NCI-H2227 (cell line): ENCODE results near the gene KIF16B.

Experiments
- DNase-seq: peaks from one replicate; lab custom pipeline; 2025; ENCODE audit not compliant: unreplicated experiment; lab: John Stamatoyannopoulos, UW

KIF16B gene

GRCh38 chr20:16556301-16556700, 16.9 kb downstream of the KIF16B start:
- DNase-seq = no peak

GRCh38 chr20:16555754-16556153, 17.5 kb downstream of the KIF16B start:
- no peak for DNase-seq

DNA sequence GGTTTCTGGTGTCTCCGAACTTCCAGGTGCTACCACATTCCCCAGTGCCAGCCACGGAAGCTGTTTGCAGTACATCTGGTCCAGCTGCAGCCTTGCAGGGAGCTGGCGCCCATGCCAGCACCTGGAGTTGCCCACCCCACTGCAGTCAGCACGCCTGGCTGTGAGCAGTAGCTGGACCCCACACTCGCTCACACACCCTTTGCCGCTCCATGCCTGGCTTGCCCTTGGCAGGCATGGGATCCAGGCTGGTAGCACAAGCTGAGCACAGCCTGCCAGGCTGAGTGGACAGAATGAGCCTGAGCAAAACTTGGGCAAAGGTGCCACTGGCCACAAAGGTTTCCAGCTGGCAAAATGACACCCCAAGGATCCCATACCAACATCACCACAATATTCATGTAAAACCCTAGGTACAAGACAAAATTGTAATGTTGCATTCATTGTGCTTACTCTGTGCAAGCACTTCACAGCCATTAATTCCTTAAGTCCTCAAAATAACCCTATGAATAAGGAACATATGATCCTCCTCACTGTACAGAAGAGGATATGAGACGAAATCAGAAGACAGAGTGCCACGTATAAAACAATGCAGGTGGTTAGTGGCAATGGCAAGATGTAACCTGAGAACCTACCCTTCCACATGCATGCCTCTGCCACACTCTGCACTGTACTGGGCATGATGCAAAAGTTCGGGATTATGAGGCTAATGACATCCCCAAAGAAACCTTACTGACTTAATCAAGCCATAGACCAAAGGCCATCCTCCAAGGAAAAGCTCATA, 18.3 kb downstream of the KIF16B start:
- DNase-seq = no peak

GRCh38 chr20:16553684-16554083, 19.6 kb downstream of the KIF16B start:
- DNase-seq = no peak

DNA sequence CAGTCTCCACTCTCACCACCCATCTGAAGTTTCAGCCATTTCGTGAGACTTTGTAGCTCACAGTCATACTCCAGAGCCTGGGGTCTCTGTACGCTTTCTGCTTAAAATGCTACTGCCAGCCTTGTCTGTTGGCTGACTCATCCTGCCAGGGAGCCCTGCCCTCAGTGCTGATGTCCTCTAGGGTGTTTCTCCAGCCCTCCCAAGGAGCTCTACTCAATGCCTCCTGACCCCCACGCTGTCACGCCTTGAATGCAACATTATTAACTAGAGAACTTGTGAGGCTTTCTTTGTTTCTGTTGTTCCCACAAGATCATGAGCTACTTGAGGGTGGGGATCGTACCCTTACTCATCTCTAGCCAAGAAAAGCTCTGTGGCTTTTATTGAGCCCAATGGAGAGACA, 20.1 kb downstream of the KIF16B start:
- no peak for DNase-seq

DNA sequence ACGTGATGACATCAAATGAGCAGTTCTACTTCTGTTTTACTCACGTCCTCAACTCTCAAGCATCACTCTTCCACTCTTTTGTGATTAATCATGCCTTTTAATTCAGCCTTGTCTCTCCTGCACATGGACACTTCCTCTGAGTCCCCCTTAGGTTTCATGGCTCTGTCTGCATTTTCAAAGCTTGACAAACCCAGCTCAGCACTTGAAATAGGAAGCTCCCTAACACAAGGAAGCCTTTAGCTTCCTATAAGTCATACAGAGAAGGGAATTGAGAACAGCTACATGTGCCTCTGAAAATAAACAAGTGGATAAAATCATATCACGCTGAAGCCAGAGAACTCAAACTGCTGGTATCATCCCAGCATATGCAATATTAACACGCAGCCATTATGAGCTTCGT, 21.2 kb downstream of the KIF16B start:
- no peak for DNase-seq

GRCh38 chr20:16551607-16552006, 21.6 kb downstream of the KIF16B start:
- DNase-seq = peak; percentile 50

GRCh38 chr20:16548068-16548672, 25.1 kb downstream of the KIF16B start:
- DNase-seq = peak; percentile 12

DNA sequence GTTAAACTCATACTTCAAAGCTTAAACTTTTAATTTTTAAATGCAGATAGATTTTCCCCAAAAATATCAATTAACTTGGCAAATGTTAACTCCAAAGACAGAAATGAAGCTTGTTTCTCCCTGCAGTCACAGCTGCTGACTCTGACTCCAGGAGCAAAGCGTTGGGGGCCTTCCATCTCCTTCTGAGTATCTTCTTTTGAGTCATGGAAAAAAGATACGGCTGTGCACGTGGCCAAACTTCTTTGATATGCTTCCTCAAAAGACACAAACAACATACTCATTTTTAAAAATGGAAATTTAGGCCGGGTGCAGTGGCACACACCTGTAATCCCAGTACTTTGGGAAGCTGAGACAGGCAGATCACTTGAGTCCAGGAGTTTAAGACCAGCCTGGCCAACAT, 28.3 kb downstream of the KIF16B start:
- no peak for DNase-seq

GRCh38 chr20:16542477-16542876, 30.8 kb downstream of the KIF16B start:
- DNase-seq = no peak

DNA sequence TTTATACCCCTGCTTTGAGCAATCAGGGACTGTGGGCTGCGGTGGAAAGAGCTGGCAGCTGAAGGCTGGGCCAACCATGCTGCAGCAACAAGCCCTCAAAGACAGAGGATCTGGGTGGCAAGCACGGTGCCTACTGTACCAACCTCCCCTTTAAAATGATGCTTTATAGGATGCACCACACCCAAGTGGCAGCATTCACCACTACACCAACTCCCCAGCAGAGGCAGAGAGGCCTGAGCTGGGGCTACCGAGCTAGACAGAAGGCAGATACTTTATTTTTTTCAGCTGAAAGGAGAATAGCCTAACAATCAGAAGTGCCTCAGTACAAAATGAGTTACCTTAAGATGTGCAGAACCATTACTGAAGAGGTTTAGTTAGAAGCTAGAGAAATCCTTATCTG, 31.4 kb downstream of the KIF16B start:
- DNase-seq = no peak

DNA sequence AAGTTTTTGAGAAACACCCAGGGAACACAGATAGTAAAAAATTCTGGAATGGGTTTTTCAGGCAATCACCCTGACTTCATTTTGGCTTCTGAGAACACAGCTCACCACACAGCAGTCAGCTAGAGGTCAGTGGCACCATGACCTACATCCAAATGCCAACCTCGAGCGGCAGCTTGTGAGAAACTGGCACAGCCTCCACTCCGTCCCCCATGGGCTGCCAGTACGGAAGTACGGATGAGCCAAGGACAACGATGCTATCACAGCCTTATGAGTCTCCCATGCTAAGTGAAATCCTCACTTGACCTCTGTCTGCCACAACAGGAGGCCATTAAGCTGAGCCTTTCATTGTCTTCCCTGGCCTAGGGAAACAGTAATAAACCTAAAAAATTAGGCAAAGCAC, 32.0 kb downstream of the KIF16B start:
- no peak for DNase-seq

DNA sequence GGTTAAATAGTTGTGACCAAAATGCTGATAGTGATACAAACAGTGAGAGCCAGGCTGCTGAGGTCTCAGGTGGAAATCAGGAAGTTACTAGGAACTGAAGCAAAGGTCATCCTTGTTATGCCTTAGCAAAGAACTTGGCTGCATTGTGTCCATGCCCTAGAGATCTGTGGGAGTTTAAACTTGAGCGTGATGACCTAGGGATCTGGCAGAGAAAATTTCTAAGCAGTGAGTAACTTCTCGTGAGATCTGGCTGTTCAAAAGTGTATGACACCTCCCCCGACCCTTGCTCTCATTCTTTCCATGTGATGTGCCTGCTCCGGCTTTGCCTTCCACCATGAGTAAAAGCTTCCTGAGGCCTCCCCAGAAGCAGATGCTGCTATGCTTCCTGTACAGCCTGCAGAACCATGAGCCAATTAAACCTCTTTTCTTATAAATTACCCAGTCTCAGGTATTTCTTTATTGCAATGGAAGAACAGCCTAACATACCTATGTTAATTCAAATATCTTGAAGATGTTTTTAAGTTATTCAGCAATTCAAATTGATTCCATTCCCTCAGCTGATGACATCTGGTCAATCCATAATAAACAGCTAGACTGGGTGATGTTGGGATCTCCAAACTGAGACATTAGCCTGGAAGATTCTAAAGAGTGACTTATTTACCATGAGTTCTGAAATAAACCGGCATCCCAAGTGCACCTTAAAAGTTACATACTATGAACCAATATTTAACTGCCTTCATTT, 33.8 kb downstream of the KIF16B start:
- DNase-seq = no peak

GRCh38 chr20:16538779-16539178, 34.5 kb downstream of the KIF16B start:
- DNase-seq = no peak

DNA sequence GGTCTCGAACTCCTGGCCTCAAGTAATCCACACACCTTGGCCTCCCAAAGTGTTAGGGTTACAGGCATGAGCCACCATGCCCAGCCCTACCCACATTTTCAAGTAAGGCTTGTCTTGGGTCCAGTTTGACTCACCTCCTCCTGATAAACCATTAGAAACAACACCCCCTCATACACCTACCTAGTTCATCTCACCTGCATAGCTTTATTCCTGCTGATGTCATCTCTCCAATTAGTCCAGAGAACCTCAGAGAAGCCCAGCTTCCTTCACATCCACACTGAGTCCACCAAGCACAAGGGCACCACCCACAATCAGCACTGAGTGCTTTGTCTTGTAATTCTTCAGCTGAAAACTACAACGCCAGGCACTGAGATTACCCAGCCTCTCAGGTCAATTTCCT, 35.3 kb downstream of the KIF16B start:
- DNase-seq = no peak

GRCh38 chr20:16537025-16537665, 36.1 kb downstream of the KIF16B start:
- no peak for DNase-seq

- no peak for DNase-seq
Measured at GRCh38 chr20:16535277-16535676, 38.0 kb downstream of the KIF16B start.

GRCh38 chr20:16533502-16533901, 39.7 kb downstream of the KIF16B start:
- no peak for DNase-seq

DNA sequence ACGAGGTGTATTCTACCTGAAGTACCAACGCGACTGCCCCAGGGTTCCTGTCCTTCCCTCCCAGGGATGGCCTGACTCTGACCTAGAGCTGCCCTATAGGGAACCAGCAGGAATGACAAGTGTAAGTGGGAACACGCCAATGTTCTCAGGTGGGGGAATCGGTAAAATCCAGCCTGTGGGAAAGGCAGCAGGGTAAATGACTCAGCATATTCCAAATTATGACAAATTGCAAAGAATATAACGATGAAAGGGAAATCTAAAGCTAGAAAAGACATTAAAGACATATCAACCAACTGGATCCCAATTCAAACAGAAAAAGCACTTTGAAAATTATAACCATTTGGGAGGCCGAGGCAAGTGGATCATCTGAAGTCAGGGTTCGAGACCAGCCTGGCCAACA, 41.8 kb downstream of the KIF16B start:
- no peak for DNase-seq

DNA sequence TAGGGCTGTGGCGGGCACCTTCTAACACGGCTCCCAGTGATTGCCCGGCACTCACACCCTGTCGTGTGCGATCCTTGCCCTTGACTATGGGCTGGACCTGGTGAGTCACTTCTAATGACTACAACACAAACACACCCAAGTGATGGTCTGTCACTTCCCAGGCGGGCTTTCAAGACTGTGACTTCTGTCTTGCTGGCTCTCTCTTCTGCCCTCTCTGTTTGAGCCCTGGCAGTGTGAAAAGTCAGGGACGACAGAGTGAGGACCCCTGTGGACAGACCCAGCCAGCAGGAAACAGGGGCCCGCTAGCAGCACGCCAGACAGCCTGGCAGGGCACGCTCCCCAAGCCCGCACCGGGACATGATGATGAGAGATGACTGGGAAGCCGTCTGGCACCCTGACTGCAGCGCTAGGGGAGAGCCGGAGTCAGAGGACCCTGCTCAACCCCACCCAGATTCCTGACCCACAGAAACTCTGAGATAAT, 43.0 kb downstream of the KIF16B start:
- no peak for DNase-seq

- DNase-seq = no peak
Measured at GRCh38 chr20:16528078-16528477, 45.2 kb downstream of the KIF16B start.

GRCh38 chr20:16527438-16527837, 45.8 kb downstream of the KIF16B start:
- DNase-seq = no peak
